Keratinocyte (primary cell): ENCODE measurements around the gene IWS1. TPM values are rescaled to one million over a fixed set of nuclear protein-coding genes. Genes with fewer than 3 reads are reported as not detected.

Experiments used
- DNase-seq: peaks from one replicate; pipeline ENCODE4 v3.0.0-alpha.2; 2011; ENCODE audit warnings: low read depth, missing footprints, low spot score
- FAIRE-seq: peaks from 2 replicates; lab custom pipeline; 2011; peaks lifted over from hg19 to GRCh38; lab: Jason Lieb, UNC
- H2AFZ ChIP-seq: 2 replicates; pipeline ENCODE4 v1.6.0; 2012; ENCODE audit warnings: low read length, control low read depth, inconsistent platforms; ENCODE audit not compliant: control insufficient read depth
- H3K27ac ChIP-seq: 2 replicates; pipeline ENCODE4 v1.5.1; 2011; ENCODE audit warnings: low read length; ENCODE audit not compliant: control insufficient read depth, insufficient read depth
- H3K27me3 ChIP-seq: 3 replicates; pipeline ENCODE4 v1.6.0; 2011; ENCODE audit warnings: low read length; ENCODE audit not compliant: control insufficient read depth, insufficient read depth; ENCODE audit errors: extremely low read depth
- H3K36me3 ChIP-seq, 2 experiments: 2 replicates in 1 of 2; 3 replicates in 1 of 2; pipeline ENCODE4 v1.5.1; 2011; ENCODE audit warnings: low read length in 2 of 2, mild to moderate bottlenecking in 1 of 2; ENCODE audit not compliant: control insufficient read depth in 2 of 2, insufficient read depth in 2 of 2; ENCODE audit errors: extremely low read depth in 1 of 2
- H3K4me1 ChIP-seq: 3 replicates; pipeline ENCODE4 v1.5.1; 2011; ENCODE audit warnings: low read length; ENCODE audit not compliant: control insufficient read depth, insufficient read depth; ENCODE audit errors: extremely low read depth
- H3K4me2 ChIP-seq: 3 replicates; pipeline ENCODE4 v1.6.0; 2011; ENCODE audit warnings: low read depth, low read length; ENCODE audit not compliant: control insufficient read depth, insufficient read depth; ENCODE audit errors: extremely low read depth
- H3K4me3 ChIP-seq, 3 experiments: fragments of 200-600 bp in 1 of 3; sonication (generic) in 1 of 3; 2 replicates in 2 of 3; 3 replicates in 1 of 3; pipeline ENCODE4 v1.5.1; 2011 to 2016; ENCODE audit warnings: low read length in 3 of 3, mild to moderate bottlenecking in 3 of 3, control low read depth in 2 of 3, inconsistent platforms in 1 of 3, low read depth in 1 of 3, mixed read lengths in 1 of 3, mixed run types in 1 of 3, moderate library complexity in 1 of 3; ENCODE audit not compliant: control insufficient read depth in 2 of 3, insufficient read depth in 2 of 3; ENCODE audit errors: extremely low read depth in 1 of 3
- H3K79me2 ChIP-seq: 2 replicates; pipeline ENCODE4 v1.6.0; 2012; ENCODE audit warnings: low read length; ENCODE audit not compliant: control insufficient read depth, insufficient read depth
- H3K9ac ChIP-seq: 3 replicates; pipeline ENCODE4 v1.6.0; 2011; ENCODE audit warnings: low read length; ENCODE audit not compliant: control insufficient read depth, insufficient read depth; ENCODE audit errors: extremely low read depth
- H3K9me1 ChIP-seq: 3 replicates; pipeline ENCODE4 v1.6.0; 2011; ENCODE audit warnings: low read length; ENCODE audit not compliant: control insufficient read depth, insufficient read depth; ENCODE audit errors: extremely low read depth
- H3K9me3 ChIP-seq: 2 replicates; pipeline ENCODE4 v1.5.1; 2012; ENCODE audit warnings: low read depth, low read length; ENCODE audit not compliant: control insufficient read depth
- H4K20me1 ChIP-seq: 3 replicates; pipeline ENCODE4 v1.6.0; 2011; ENCODE audit warnings: low read length; ENCODE audit not compliant: control insufficient read depth, insufficient read depth; ENCODE audit errors: extremely low read depth
- CTCF ChIP-seq, 3 experiments: IDR thresholded peaks in 1 of 3; conservative IDR thresholded peaks in 1 of 3; optimal IDR thresholded peaks in 1 of 3; 2 replicates in 2 of 3; 3 replicates in 1 of 3; pipeline versions ENCODE3 to v1.5.1; 2011; ENCODE audit warnings: low read length in 3 of 3, mild to moderate bottlenecking in 3 of 3, moderate library complexity in 2 of 3, control low read depth in 1 of 3, inconsistent platforms in 1 of 3; ENCODE audit not compliant: insufficient read depth in 2 of 3; ENCODE audit errors: extremely low read depth in 1 of 3
- EZH2 ChIP-seq: IDR thresholded peaks from one replicate; pipeline ENCODE4 v1.6.1; 2012; ENCODE audit warnings: inconsistent platforms, mild to moderate bottlenecking, low read length, moderate library complexity
- dilution Hi-C: fragments of 300-500 bp; cut with MboI; formaldehyde crosslinking; loops from one replicate; pipeline ENCODE4 v1.7.0; 2020; ENCODE audit warnings: low sequenced_read_pairs; ENCODE audit not compliant: extremely low pct_ligation_motif_present
- polyA plus RNA-seq, 5 experiments: library from polyadenylated mRNA; depleted of rRNA in 3 of 5; stranded (reverse) in 3 of 5; stranded (forward) in 1 of 5; unstranded in 1 of 5; fragments of >200 nt; gene quantifications; 1 replicate in 1 of 5; 2 replicates in 3 of 5; 3 replicates in 1 of 5; pipeline versions ENCODE4 v1.2.1 to v1.2.3, GENCODE V29; 2011 to 2012; ENCODE audit warnings: missing spikeins in 2 of 5, low read depth in 1 of 5, low replicate concordance in 1 of 5

IWS1 gene
- polyA plus RNA-seq, 1 donor (not counting 4 experiments of a cell fraction or from before 2014, with no cell fraction given), result 52.0 TPM

- H3K9ac ChIP-seq, result no peak overlapping the region
- H4K20me1 ChIP-seq, result no peaks in the 10 kb centered on the region
- peaks cover 3% of the 10 kb centered on the region for H3K27me3 ChIP-seq
- H3K9me1 ChIP-seq, result peaks cover 2% of the 10 kb centered on the region
- no peaks in the 10 kb centered on the region for H3K4me1 ChIP-seq
- no peaks in the 10 kb centered on the region for H3K79me2 ChIP-seq
- no peak overlapping the region for H3K4me3 ChIP-seq
- no peak overlapping the region for H2AFZ ChIP-seq
- H3K9me3 ChIP-seq, result no peaks in the 10 kb centered on the region
- DNase-seq (no peak), FAIRE-seq (no peak)
- H3K27ac ChIP-seq, result no peak overlapping the region
- H3K36me3 ChIP-seq, result no peaks in the 10 kb centered on the region
- dilution Hi-C loops, result no loop called here
- no peak overlapping the region for H3K4me2 ChIP-seq
- TF ChIP-seq EZH2 (no peak), CTCF (optimal IDR thresholded peaks at IDR 0.05 in 1 of 3, IDR thresholded peaks at IDR 0.05 in 1 of 3, conservative IDR thresholded peaks at IDR 0.05 in 1 of 3; ENCODE audit: extremely low read depth in 1 of 3, insufficient read depth in 2 of 3, low read length in 3 of 3) (no peak)
Observed at GRCh38 chr2:127562936-127563335, 36.6 kb upstream of the IWS1 start.

GRCh38 chr2:127561371-127561770, 35.1 kb upstream of the IWS1 start:
- Histone ChIP-seq H3K4me3 (no peak overlapping the region), H3K36me3 (no peaks in the 10 kb centered on the region), H3K9ac (no peak overlapping the region), H3K27me3 (peaks cover 3% of the 10 kb centered on the region), H2AFZ (no peak overlapping the region), H3K4me2 (no peak overlapping the region), H3K9me3 (no peaks in the 10 kb centered on the region), H3K4me1 (no peaks in the 10 kb centered on the region), H3K9me1 (peaks cover 2% of the 10 kb centered on the region), H3K79me2 (no peaks in the 10 kb centered on the region), H4K20me1 (no peaks in the 10 kb centered on the region), H3K27ac (no peak overlapping the region)
- no peak for DNase-seq
- no peak for FAIRE-seq
- TF ChIP-seq EZH2 (no peak), CTCF (optimal IDR thresholded peaks at IDR 0.05 in 1 of 3, IDR thresholded peaks at IDR 0.05 in 1 of 3, conservative IDR thresholded peaks at IDR 0.05 in 1 of 3; ENCODE audit: extremely low read depth in 1 of 3, insufficient read depth in 2 of 3, low read length in 3 of 3) (no peak)
- dilution Hi-C loops, result no loop called here
